Measurements from ENCODE around the gene ZNF598.

The ZNF598 gene

DNA sequence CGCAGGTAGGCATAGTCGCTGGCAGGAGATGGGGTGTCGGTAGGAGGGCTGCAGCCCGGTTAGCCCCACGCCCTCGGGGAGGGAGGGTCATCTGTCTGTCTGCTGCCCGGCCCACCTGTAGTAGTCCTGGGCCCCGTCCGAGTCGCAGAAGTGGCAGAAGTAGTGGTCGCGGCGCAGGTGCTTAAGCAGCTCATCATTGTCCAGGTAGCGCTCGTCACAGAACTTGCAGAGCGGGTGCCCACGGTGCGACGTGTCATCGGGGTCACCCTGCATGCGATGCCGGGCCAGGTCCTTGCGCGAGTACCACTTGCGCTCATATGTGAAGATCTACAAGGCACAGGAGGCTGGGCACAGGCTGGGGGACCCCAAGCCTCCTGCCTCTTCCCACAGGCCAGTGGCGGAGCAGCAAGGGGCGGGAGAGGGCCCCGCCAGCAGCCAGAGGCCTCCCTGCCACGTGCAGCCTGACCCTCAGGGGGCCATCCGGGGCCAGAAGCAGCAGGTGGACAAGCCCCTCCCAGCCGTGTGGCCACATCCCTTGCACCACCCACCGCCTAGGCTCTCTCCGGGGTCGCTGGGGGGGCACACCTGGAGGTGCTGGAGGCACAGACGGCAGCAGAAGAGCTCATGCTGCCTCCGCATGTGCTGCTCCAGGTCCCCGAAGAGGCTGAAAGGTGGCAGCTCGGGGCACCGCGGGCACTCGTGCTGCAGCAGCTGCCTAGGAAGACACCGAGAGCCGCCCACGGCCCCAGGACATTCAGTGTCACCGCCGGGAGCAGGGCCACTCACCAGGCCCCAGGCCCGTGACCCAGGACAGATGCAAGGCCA, 7.0 kb downstream of the ZNF598 start:
- Mint-ChIP-seq H3K27ac (no peak overlapping the region), H3K4me3 (no peak overlapping the region), H3K27me3 (no peaks in the 10 kb centered on the region), H3K9me3 (no peaks in the 10 kb centered on the region), H3K36me3 (ENCODE audit: insufficient read depth) (peaks cover 29% of the 10 kb centered on the region), H3K4me1 (ENCODE audit: low read depth in 2 of 2) (peaks cover 27 to 30% of the 10 kb centered on the region in 2 donors)
- ATAC-seq (replicated peaks) (no peak), DNase-seq (no peak)

DNA sequence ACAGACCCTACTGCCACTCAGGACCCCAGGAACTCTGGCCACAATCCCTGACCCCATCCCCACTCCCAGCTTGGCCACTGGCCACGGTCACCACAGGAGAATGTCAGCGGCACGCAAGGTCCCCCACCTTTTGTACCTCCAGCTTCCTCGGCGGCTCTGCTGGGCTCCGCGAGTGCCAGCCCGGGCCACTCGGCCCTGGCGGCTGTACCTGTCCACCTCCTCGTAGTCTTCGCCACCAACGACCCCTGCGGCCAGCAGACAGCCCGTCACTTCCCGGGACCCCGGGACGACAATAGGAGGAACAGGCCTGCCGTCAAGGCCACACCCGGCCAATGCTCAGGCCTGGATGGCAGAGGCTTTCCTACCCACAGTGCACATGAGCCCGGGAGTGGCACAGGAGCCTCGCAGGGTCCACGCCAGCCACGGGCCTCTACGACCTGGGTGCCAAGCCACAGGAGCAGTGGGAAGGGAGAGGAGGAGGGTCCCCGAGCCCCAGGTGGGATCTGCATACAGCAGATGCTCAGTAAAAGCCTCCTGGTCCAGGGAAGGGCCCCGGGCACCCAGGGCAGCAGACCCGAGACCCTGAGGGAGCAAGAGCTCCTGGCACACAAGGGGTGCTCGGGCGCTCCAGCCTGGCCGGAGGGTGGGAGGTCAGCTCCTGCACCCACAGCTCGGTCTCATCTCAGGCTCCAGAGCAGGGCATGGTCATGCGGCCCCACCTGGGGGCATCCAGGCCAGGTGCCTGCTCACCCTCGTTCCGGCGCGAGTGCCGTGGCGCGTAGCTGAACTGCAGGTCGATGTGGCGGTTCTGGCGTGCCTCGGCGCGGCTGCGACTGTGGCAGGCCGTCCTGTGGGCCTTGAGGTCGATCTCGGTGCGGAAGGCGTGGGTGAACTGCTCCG, 7.9 kb downstream of the ZNF598 start:
- no peak for DNase-seq
- peaks cover 22 to 23% of the 10 kb centered on the region in 2 donors for H3K4me1 Mint-ChIP-seq (ENCODE audit: low read depth in 2 of 2)
- no peaks in the 10 kb centered on the region for H3K9me3 Mint-ChIP-seq
- peaks cover 30% of the 10 kb centered on the region for H3K36me3 Mint-ChIP-seq (ENCODE audit: insufficient read depth)
- no peak overlapping the region for H3K4me3 Mint-ChIP-seq
- ATAC-seq (replicated peaks) = no peak
- H3K27me3 Mint-ChIP-seq = no peaks in the 10 kb centered on the region
- no peak overlapping the region for H3K27ac Mint-ChIP-seq

DNA sequence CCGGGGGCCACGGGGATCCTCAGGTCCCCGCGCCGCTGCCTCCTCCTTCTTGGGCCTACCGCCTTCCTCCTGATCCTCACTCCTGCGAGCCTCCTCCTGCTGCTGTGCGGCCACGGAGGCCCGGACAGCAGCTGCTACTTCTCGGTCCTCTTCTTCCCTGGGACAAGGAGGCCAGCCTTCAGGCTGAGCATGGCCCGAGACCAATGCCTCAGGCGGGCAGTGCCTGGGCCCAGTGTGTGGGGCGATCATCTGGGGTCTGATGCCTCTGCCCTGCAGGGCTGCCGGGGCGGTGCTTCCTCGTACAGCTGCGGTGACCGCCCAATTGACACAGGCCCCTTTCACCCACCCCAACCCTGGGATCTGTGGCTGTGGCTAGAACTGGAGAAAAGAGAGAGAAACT, 8.6 kb downstream of the ZNF598 start:
- peak overlapping the region in 1 of 2 donors; percentile 38 for H3K27ac Mint-ChIP-seq
- no peaks in the 10 kb centered on the region for H3K9me3 Mint-ChIP-seq
- no peak overlapping the region for H3K4me3 Mint-ChIP-seq
- peaks cover 16 to 17% of the 10 kb centered on the region in 2 donors for H3K4me1 Mint-ChIP-seq (ENCODE audit: low read depth in 2 of 2)
- peaks cover 30% of the 10 kb centered on the region for H3K36me3 Mint-ChIP-seq (ENCODE audit: insufficient read depth)
- DNase-seq = no peak
- H3K27me3 Mint-ChIP-seq = no peaks in the 10 kb centered on the region
- ATAC-seq (replicated peaks) = no peak

DNA sequence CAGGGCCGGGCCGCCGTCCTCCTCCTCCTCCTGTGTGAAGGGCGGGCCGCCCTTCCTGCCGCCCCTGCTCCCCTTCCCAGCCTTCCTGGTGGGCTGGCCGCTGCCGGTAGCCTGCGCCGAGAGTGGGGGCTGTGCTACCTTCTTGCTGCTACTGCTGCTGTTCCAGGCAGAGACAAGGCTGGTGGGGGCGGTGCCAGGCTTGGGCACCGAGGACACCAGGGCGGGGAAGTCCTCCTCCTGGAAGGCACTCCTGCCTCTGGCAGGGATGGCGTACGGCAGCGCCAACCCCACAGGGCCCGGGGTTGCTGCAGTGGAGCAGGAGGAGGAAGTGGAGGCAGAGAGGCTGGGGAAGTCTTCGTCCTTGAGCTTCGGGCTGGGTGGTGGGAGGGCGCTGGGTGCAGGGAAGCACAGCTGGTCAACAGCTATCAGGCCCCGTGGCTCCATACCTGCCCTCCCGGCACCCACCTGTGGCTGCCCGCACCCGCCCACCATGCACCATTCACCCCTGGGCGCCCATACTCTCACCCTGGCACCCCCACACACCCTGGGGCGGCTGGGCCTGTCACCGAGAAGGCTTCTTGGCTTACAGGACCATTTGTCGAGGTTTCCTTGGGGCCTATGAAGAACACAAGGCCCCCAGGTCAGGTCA, 9.6 kb downstream of the ZNF598 start:
- Mint-ChIP-seq H3K27me3 (no peaks in the 10 kb centered on the region), H3K27ac (no peak overlapping the region)

DNA sequence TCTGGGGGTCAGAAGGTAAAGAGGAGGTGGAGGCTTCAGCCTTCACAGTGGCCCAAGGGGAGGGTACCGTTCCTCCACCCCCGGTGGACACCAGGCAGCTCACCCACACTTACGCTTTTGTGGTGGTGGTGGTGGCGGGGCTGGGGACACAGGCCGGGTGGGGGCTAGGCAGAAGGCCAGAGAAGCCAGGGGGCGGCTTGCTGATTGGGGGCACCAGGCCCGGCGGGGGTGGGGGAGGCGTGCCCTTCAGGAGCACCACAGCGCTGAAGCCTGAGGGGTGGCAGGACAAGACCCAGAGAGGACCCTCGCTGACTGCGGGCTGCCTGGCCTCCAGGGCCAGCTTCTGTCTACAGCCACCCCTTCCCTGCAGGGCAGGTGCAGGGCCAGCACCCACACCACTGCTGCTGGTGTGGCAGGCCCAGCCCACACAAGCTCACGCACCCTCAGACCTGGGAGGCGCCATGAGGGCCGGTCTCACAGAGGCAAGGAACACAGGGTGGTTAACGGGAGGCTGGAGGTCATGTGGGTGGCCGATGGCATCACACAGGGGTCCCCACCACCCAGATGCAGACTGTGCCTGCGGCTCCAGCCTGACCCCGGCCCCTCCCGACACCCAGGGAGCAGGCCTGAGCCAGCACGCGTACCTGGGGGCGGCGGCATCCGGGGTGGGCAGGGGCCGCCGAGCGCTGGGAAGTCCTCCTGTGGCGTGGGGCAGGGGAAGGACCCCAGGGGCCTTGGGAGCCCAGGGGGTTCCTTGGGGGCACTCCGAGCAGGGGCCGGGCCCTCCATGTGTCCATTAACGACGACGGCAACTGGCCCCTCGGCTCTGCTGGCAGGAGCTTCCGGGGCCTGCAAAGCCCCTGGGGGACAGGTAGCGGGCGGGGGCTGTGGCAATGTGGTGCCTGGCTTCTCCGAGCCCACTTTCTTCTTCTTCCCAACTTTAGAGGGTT, 10.5 kb downstream of the ZNF598 start:
- no peak overlapping the region for H3K27ac Mint-ChIP-seq
- H3K36me3 Mint-ChIP-seq (ENCODE audit: insufficient read depth) = peaks cover 30% of the 10 kb centered on the region
- peaks cover 3 to 6% of the 10 kb centered on the region in 2 donors for H3K4me1 Mint-ChIP-seq (ENCODE audit: low read depth in 2 of 2)
- DNase-seq (no peak), ATAC-seq (replicated peaks) (no peak)
- no peaks in the 10 kb centered on the region for H3K27me3 Mint-ChIP-seq
- H3K9me3 Mint-ChIP-seq = no peaks in the 10 kb centered on the region
- H3K4me3 Mint-ChIP-seq = no peak overlapping the region

More for the DNA sequence above, 9.6 kb downstream of the ZNF598 start:
- no peak overlapping the region for H3K4me3 Mint-ChIP-seq
- H3K4me1 Mint-ChIP-seq (ENCODE audit: low read depth in 2 of 2) = peaks cover 9 to 11% of the 10 kb centered on the region in 2 donors
- no peaks in the 10 kb centered on the region for H3K9me3 Mint-ChIP-seq
- H3K36me3 Mint-ChIP-seq (ENCODE audit: insufficient read depth) = peaks cover 30% of the 10 kb centered on the region
- no peak for ATAC-seq (replicated peaks)
- no peak for DNase-seq

DNA sequence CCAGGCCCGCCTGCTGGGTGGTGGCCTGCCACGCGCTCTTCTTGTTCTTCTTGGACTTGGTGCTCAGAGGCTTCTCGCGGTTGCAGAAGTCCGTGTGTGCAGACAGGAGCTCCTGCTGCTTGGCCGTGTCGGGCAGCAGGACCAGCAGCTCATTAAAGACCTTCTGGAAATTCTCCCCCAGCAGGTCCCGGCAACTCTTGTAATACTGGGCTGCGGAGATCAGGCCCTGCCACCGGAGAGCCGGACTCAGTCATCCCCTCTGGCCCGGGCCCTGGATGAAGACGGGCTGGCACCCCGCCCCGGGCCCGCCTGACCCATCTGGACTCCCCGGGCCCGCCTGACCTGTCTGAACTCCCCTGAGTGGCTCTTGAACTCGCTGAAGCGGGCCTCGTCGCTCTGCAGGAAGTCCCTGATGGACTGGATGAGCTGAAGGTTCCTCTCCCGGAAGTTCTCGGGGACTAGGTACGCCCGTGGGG, 11.2 kb downstream of the ZNF598 start:
- Mint-ChIP-seq H3K27me3 (no peaks in the 10 kb centered on the region), H3K9me3 (no peaks in the 10 kb centered on the region), H3K27ac (no peak overlapping the region), H3K36me3 (ENCODE audit: insufficient read depth) (peaks cover 34% of the 10 kb centered on the region), H3K4me1 (ENCODE audit: low read depth in 2 of 2) (peaks cover 0 to 3% of the 10 kb centered on the region in 2 donors), H3K4me3 (no peak overlapping the region)
- DNase-seq (no peak), ATAC-seq (replicated peaks) (no peak)

DNA sequence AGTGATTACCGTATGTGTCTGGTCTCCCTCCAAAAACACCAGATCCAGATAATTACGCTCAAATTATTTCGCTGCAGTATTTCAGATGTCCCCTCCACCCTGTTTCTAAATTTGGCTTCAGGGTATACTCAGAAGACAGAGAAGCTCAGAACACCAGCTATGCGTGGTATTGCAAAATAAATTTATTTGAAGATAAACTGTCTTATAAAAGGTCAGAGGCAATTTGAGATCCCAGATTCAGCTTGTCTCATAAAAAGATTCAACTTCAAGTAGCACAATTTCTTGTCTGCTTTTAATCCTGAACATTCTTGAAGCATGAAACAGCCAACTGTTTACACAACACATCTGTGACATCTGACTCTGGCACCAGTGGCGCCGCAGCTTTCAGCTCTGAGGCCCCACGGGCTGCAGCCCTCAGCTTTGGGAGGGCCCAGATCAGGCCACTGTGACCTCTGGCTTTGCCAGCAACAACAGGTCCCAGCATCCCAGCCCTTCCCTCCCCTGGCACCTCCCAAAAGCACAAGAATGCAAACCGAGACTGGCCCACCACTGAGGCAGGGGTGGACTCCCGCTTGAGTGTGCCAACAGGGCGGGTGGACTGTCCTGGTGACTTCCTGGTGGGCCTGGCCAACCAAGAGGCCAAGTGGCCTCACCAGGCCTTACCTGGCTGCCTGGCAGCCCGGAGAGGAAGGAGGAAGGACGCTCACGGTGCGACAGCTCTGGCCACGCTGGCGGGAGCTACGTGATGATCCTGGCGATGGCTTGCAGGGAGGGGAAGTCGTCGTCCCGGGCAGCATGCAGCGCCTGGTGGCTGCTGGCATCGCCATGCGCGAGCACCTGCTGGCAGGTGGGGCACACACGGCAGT, 11.9 kb downstream of the ZNF598 start:
- H3K4me1 Mint-ChIP-seq (ENCODE audit: low read depth in 2 of 2) = peaks cover 0 to 3% of the 10 kb centered on the region in 2 donors
- no peak overlapping the region for H3K4me3 Mint-ChIP-seq
- no peak for DNase-seq
- H3K9me3 Mint-ChIP-seq = no peaks in the 10 kb centered on the region
- H3K27me3 Mint-ChIP-seq = no peaks in the 10 kb centered on the region
- H3K36me3 Mint-ChIP-seq (ENCODE audit: insufficient read depth) = peaks cover 34% of the 10 kb centered on the region
- H3K27ac Mint-ChIP-seq = no peak overlapping the region
- no peak for ATAC-seq (replicated peaks)

DNA sequence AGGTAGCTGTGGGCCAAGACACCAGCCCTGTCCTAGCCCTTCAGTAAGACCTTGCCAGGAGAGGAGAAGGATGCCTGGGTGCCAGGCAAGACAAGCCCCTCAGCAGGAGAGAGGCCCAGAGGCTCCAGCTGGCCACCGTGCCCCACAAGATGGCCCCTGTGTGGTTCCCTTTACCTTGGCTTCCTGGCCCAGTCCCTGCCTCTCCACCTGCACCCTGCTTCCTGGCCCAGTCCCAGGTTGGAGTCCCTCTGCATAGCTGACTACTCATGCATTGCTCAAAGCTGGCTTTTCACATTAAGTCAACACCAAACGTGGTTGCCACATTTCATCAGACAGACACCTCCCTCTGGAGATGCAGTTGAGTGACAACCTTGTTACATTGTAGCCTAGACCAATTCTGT, 15.9 kb downstream of the ZNF598 start:
- peaks cover 26% of the 10 kb centered on the region for H3K36me3 Mint-ChIP-seq (ENCODE audit: insufficient read depth)
- no peak for ATAC-seq (replicated peaks)
- peaks cover 12 to 13% of the 10 kb centered on the region in 2 donors for H3K4me1 Mint-ChIP-seq (ENCODE audit: low read depth in 2 of 2)
- H3K9me3 Mint-ChIP-seq = no peaks in the 10 kb centered on the region
- DNase-seq = no peak
- peaks cover 5 to 8% of the 10 kb centered on the region in 2 donors for H3K27me3 Mint-ChIP-seq
- H3K27ac Mint-ChIP-seq = peak overlapping the region; percentile 17 to 65
- peak overlapping the region; percentile 21 to 22 for H3K4me3 Mint-ChIP-seq

DNA sequence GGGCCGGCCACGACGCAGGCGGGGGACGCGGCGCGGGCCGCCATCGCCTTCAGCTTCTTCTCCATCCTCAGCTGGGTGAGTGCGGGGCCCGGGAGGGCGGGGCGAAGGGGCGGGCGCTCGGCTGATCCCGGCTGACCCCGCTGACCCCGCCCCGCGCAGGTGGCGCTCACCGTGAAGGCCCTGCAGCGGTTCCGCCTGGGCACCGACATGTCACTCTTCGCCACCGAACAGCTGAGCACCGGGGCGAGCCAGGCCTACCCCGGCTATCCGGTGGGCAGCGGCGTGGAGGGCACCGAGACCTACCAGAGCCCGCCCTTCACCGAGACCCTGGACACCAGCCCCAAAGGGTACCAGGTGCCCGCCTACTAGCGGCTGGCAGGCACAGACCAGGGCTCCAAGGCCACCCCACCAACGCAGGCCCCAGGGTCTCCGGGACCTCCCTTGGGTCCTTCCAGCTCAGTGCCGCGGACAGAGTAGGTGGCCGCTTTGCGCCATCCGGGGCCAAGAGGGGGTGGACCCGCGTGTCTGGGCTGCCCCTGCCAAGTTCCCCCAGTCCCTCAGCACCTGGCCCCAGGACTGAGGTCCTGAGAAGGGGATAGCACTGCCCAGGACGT, 16.8 kb downstream of the ZNF598 start:
- Mint-ChIP-seq H3K9me3 (no peaks in the 10 kb centered on the region), H3K27me3 (peaks cover 5 to 12% of the 10 kb centered on the region in 2 donors), H3K4me3 (peak overlapping the region in 1 of 2 donors; percentile 21), H3K4me1 (ENCODE audit: low read depth in 2 of 2) (peaks cover 12 to 13% of the 10 kb centered on the region in 2 donors), H3K36me3 (ENCODE audit: insufficient read depth) (peaks cover 21% of the 10 kb centered on the region), H3K27ac (no peak overlapping the region)
- no peak for DNase-seq
- ATAC-seq (replicated peaks) = no peak

DNA sequence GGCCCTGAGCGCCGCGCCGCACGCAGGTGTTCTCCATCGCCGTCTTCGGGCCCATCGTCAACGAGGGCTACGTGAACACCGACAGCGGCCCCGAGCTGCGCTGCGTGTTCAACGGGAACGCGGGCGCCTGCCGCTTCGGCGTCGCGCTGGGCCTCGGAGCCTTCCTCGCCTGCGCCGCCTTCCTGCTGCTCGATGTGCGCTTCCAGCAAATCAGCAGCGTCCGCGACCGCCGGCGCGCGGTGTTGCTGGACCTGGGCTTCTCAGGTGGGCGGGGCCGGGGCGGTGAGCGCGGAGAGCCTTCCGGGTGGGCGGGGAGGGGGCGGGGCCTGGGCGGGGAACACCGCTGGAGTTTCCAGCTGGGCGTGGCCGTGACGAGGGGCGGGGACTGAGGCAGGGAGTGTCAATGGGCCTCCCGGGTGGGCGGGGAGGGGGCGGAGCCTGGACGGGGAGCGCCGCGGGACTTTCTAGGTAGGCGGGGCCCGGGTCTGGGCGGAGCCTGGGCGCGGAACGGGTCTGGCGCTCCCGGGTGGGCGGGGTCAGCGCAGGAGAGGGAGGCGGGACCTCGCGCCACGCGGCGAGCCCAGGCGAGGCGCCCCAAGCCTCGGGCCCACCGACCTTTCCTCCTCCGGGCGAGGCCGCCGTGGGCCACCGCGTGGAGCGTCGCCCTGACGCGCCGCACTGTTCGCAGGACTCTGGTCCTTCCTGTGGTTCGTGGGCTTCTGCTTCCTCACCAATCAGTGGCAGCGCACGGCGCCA, 17.5 kb downstream of the ZNF598 start:
- H3K4me1 Mint-ChIP-seq (ENCODE audit: low read depth in 2 of 2) = peaks cover 12 to 13% of the 10 kb centered on the region in 2 donors
- ATAC-seq (replicated peaks) (peak; percentile 72), DNase-seq (peak; percentile 94 to 98 (median 94))
- peak overlapping the region; percentile 76 to 80 for H3K4me3 Mint-ChIP-seq
- no peaks in the 10 kb centered on the region for H3K9me3 Mint-ChIP-seq
- peaks cover 5 to 12% of the 10 kb centered on the region in 2 donors for H3K27me3 Mint-ChIP-seq
- H3K27ac Mint-ChIP-seq = peak overlapping the region; percentile 54 to 88
- H3K36me3 Mint-ChIP-seq (ENCODE audit: insufficient read depth) = peaks cover 14% of the 10 kb centered on the region

DNA sequence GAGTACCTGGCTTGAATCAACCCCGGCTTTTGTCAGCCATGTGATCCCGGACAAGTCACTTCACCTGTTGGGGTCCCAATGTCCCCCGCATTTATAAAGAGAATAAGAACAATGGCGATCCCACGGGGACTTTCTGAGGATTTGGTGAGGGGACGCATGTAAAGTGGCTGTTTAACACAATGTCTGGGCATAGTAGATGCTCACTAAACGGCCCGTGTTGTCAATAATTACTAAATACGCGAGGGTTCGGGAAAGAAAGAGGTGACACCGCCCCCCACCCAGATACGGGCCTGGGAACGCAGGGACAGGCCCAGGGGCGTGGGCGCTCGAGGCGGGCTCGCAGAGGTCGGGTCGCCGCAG, 18.1 kb downstream of the ZNF598 start:
- Mint-ChIP-seq H3K9me3 (no peaks in the 10 kb centered on the region), H3K27ac (peak overlapping the region; percentile 54 to 88), H3K36me3 (ENCODE audit: insufficient read depth) (peaks cover 12% of the 10 kb centered on the region), H3K27me3 (peaks cover 5 to 12% of the 10 kb centered on the region in 2 donors), H3K4me3 (peak overlapping the region; percentile 76 to 80), H3K4me1 (ENCODE audit: low read depth in 2 of 2) (peaks cover 12 to 13% of the 10 kb centered on the region in 2 donors)
- no peak for DNase-seq
- ATAC-seq (replicated peaks) = no peak

All from effector memory CD8-positive, alpha-beta T cell (primary cell).